ENCODE data around the gene FAT1.

GRCh38 chr4:186738421-186738820 is 14.8 kb upstream of the FAT1 start:
- no peak for TF ChIP-seq CTCF (tag by site-specific recombination; IDR thresholded peaks at IDR 0.05)
- no peak for TF ChIP-seq HOXA7 (CRISPR knock-in tag; IDR thresholded peaks at IDR 0.05; ENCODE audit: borderline replicate concordance)
- TF ChIP-seq ZNF558 (tag by site-specific recombination; IDR thresholded peaks at IDR 0.05): no peak
- TF ChIP-seq ZNF704 (tag by site-specific recombination; IDR thresholded peaks at IDR 0.05): no peak
- TF ChIP-seq ZNF324 (tag by site-specific recombination; IDR thresholded peaks at IDR 0.05): no peak
- TF ChIP-seq ZBTB17 (tag by site-specific recombination; IDR thresholded peaks at IDR 0.05): no peak
- no peak for TF ChIP-seq ZBTB7A (tag by site-specific recombination; IDR thresholded peaks at IDR 0.05; ENCODE audit: low read depth)
- no peak for TF ChIP-seq MEIS1 (CRISPR knock-in tag; IDR thresholded peaks at IDR 0.05; ENCODE audit: borderline replicate concordance)
- TF ChIP-seq ZNF621 (tag by site-specific recombination; IDR thresholded peaks at IDR 0.05): no peak
- no peak for TF ChIP-seq ZNF354C (tag by site-specific recombination; IDR thresholded peaks at IDR 0.05; ENCODE audit: borderline replicate concordance, low read depth)
- TF ChIP-seq TCF7L2 (IDR thresholded peaks at IDR 0.05; ENCODE audit: borderline replicate concordance, low read depth, low read length): no peak
- no peak for TF ChIP-seq ZNF239 (tag by site-specific recombination; IDR thresholded peaks at IDR 0.05)
- no peak for TF ChIP-seq REST (tag by site-specific recombination; IDR thresholded peaks at IDR 0.05)
- TF ChIP-seq SCRT1 (tag by site-specific recombination; IDR thresholded peaks at IDR 0.05; ENCODE audit: borderline replicate concordance): no peak
